Skeletal muscle satellite cell (primary cell): ENCODE results near the gene LORICRIN.

Source experiments
- H3K27me3 ChIP-seq: 2 replicates; pipeline ENCODE4 v1.7.0; 2013; ENCODE audit warnings: low read length; ENCODE audit not compliant: control insufficient read depth, insufficient read depth
- H3K36me3 ChIP-seq: 2 replicates; pipeline ENCODE4 v1.7.0; 2013; ENCODE audit warnings: mild to moderate bottlenecking, control low read depth, low read length; ENCODE audit not compliant: insufficient read depth
- H3K4me1 ChIP-seq: 2 replicates; pipeline ENCODE4 v1.7.0; 2013; ENCODE audit warnings: low read length; ENCODE audit not compliant: control insufficient read depth, insufficient read depth
- H3K4me2 ChIP-seq: 2 replicates; pipeline ENCODE4 v1.7.0; 2013; ENCODE audit warnings: mild to moderate bottlenecking, low read length
- H3K4me3 ChIP-seq: 2 replicates; pipeline ENCODE4 v1.7.0; 2013; ENCODE audit warnings: low read length
- H3K9ac ChIP-seq: 2 replicates; pipeline ENCODE4 v1.7.0; 2013; ENCODE audit warnings: mild to moderate bottlenecking, low read depth, low read length, moderate library complexity
- H3K9me3 ChIP-seq: replicated peaks from 2 replicates; pipeline ENCODE4 v1.7.0; 2013; ENCODE audit warnings: mild to moderate bottlenecking, control low read depth, low read length

The LORICRIN gene

GRCh38 chr1:153308540-153308939 lies 49.1 kb downstream of the LORICRIN start:
- Histone ChIP-seq H3K27me3 (peaks cover 4% of the 10 kb centered on the region), H3K36me3 (no peaks in the 10 kb centered on the region)

DNA sequence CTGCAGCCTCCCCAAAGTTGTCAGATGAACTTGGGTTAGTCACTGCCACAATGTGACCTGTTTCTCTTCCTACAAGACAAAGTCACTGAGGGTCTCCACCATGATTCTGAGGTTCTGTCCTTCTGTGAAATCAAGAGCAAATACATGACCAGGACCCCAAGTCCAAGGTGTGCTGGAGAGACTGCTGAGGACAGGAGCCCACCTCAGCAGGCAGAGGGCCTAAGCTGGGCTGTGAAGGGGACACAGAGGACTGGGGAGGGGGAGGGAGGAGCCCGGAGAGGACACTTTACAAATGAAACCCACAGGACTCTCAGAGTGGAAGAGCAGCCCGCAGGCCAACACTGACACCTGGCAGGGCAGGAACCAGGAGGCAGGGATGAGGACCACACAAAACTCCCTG lies 50.0 kb downstream of the LORICRIN start:
- Histone ChIP-seq H3K36me3 (no peaks in the 10 kb centered on the region), H3K4me2 (no peak overlapping the region), H3K4me1 (no peaks in the 10 kb centered on the region), H3K9ac (no peak overlapping the region), H3K27me3 (no peaks in the 10 kb centered on the region), H3K4me3 (no peak overlapping the region), H3K9me3 (no peaks in the 10 kb centered on the region)

More at GRCh38 chr1:153308540-153308939, 49.1 kb downstream of the LORICRIN start:
- H3K4me3 ChIP-seq: no peak overlapping the region
- H3K4me1 ChIP-seq: no peaks in the 10 kb centered on the region
- no peaks in the 10 kb centered on the region for H3K9me3 ChIP-seq
- H3K9ac ChIP-seq: no peak overlapping the region
- H3K4me2 ChIP-seq: no peak overlapping the region

- no peaks in the 10 kb centered on the region for H3K9me3 ChIP-seq
- H3K27me3 ChIP-seq: no peaks in the 10 kb centered on the region
- H3K4me1 ChIP-seq: no peaks in the 10 kb centered on the region
- H3K36me3 ChIP-seq: no peaks in the 10 kb centered on the region
- H3K4me3 ChIP-seq: no peak overlapping the region
- H3K4me2 ChIP-seq: no peak overlapping the region
- H3K9ac ChIP-seq: no peak overlapping the region
These were observed 51.0 kb downstream of the LORICRIN start for GRCh38 chr1:153310526-153310925.
